Neural progenitor cell (in vitro differentiated cells): ENCODE results near the gene UCN.

Experiments used
- CTCF ChIP-seq: fragments of 200-600 bp; sonication (generic); IDR thresholded peaks from 2 replicates; pipeline ENCODE4 v1.5.1; 2017; ENCODE audit warnings: antibody characterized with exemption, mild to moderate bottlenecking
- EZH2 ChIP-seq: fragments of 200-600 bp; sonication (generic); IDR thresholded peaks from 2 replicates; pipeline ENCODE4 v1.6.1; 2017; ENCODE audit warnings: antibody characterized with exemption, mild to moderate bottlenecking, moderate library complexity

DNA sequence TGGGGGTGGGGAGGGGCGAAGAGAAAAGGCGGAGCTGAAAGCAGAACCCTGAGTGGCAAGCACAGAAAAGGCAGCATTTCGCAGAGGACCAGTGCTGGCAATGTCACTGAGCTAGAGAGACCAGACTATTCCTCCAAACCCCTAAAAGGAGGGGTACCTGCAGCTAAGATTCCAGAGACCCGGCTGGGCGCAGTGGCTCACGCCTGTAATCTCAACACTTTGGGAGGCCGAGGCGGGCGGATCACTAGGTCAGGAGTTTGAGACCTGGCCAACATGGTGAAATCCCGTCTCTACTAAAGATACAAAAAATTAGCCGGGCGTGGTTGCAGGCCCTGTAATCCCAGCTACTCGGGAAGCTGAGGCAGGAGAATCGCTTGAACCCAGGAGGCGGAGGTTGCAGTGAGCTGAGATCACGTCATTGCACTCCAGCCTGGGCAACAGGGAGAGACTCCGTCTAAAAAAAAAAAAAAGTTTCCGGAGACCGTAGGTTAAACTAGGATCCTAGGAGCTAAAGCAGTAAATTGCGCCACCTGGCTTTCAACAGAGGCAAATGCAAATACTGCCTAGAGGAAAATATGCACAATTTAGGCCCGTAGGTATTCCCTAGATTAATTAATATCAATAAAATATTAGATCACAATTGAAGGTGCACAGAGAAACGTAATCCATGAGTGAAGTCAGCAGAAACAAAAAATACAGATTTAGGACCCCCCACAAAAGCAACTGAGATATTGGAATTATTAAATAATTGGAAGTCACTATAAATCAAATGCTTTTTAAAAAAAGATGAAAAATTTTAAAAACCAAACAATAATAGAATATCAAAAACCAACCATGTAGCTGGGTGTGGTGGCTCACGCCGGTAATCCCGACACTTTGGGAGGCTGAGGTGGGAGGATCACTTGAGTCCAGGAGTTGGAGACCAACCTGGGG lies 4.9 kb downstream of the UCN start:
- TF ChIP-seq EZH2 (no peak), CTCF (peak; percentile 93)
